Measurements from ENCODE around the gene DSCAML1. TPM values are rescaled to one million over a fixed set of nuclear protein-coding genes. Genes with fewer than 3 reads are reported as not detected.

The DSCAML1 gene
- total RNA-seq, 1 experiment from 2014 or later: 0.90 TPM

GRCh38 chr11:117480221-117480620, 316.8 kb downstream of the DSCAML1 start (continued):
- TF ChIP-seq, protein P1, sequence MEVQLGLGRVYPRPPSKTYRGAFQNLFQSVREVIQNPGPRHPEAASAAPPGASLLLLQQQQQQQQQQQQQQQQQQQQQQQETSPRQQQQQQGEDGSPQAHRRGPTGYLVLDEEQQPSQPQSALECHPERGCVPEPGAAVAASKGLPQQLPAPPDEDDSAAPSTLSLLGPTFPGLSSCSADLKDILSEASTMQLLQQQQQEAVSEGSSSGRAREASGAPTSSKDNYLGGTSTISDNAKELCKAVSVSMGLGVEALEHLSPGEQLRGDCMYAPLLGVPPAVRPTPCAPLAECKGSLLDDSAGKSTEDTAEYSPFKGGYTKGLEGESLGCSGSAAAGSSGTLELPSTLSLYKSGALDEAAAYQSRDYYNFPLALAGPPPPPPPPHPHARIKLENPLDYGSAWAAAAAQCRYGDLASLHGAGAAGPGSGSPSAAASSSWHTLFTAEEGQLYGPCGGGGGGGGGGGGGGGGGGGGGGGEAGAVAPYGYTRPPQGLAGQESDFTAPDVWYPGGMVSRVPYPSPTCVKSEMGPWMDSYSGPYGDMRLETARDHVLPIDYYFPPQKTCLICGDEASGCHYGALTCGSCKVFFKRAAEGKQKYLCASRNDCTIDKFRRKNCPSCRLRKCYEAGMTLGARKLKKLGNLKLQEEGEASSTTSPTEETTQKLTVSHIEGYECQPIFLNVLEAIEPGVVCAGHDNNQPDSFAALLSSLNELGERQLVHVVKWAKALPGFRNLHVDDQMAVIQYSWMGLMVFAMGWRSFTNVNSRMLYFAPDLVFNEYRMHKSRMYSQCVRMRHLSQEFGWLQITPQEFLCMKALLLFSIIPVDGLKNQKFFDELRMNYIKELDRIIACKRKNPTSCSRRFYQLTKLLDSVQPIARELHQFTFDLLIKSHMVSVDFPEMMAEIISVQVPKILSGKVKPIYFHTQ (CRISPR knock-in tag; IDR thresholded peaks at IDR 0.05): no peak

- POLR2A ChIA-PET: no interaction called here
- Mint-ChIP-seq H3K36me3 (no peaks in the 10 kb centered on the region), H3K9me3 (no peaks in the 10 kb centered on the region), H3K4me3 (no peak overlapping the region), H3K27ac (no peak overlapping the region), H3K4me1 (peaks cover 28% of the 10 kb centered on the region), H3K27me3 (ENCODE audit: low read depth) (peaks cover 2% of the 10 kb centered on the region)
- DNase-seq (ENCODE audit: low spot score) (peak; percentile 63), ATAC-seq (peak; percentile 83)
- CTCF ChIA-PET: interaction anchor here (1.0 to 4.2 kb wide), 3 partner anchors 23 to 53 kb away, joined by 3 to 16 read pairs (median 3); no protein-coding TSS in a partner anchor
- TF ChIP-seq KAT7 (CRISPR knock-in tag; IDR thresholded peaks at IDR 0.05; ENCODE audit: borderline replicate concordance) (no peak), ZNF121 (CRISPR knock-in tag; IDR thresholded peaks at IDR 0.05) (peak; percentile 83), USF1 (CRISPR knock-in tag; IDR thresholded peaks at IDR 0.05) (peak; percentile 39; the same call in 1 of the 2 replicates)
These were observed 317.6 kb downstream of the DSCAML1 start for GRCh38 chr11:117479372-117479771.

DNA sequence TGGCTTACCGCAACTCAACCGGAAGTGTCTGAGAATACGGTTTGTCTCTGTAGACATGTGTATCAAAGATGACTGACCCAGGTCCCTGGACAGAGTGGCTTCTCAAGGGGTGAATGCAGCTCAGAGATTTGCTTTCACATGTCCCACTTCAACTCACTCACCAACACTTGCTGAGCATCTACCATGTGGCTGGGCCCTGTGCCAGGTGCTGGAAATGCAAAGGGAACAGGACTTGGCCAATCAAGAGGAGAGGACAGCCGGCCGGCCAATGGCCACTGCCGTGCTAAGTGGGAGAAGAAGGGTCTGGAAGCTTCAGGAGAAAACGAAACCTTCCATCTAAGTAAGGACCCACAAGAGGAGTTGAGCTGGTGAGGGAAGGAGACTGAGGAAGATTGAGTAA, 318.1 kb downstream of the DSCAML1 start:
- ChIA-PET POLR2A (no interaction called here), CTCF (interaction anchor here (1.0 to 4.2 kb wide), 3 partner anchors 23 to 53 kb away, joined by 3 to 16 read pairs (median 3); no protein-coding TSS in a partner anchor)
- Mint-ChIP-seq H3K36me3 (no peaks in the 10 kb centered on the region), H3K27ac (no peak overlapping the region), H3K27me3 (ENCODE audit: low read depth) (peaks cover 2% of the 10 kb centered on the region), H3K9me3 (no peaks in the 10 kb centered on the region), H3K4me1 (peaks cover 28% of the 10 kb centered on the region), H3K4me3 (no peak overlapping the region)
- DNase-seq (ENCODE audit: low spot score) (no peak), ATAC-seq (no peak)
- TF ChIP-seq PRRX2 (CRISPR knock-in tag; IDR thresholded peaks at IDR 0.05) (no peak), IRF2 (CRISPR knock-in tag; IDR thresholded peaks at IDR 0.05; ENCODE audit: borderline replicate concordance, low read depth) (no peak), ZNF396 (CRISPR knock-in tag; IDR thresholded peaks at IDR 0.05; ENCODE audit: borderline replicate concordance) (no peak), USF2 (CRISPR knock-in tag; IDR thresholded peaks at IDR 0.05) (no peak), TCF7 (CRISPR knock-in tag; IDR thresholded peaks at IDR 0.05; ENCODE audit: low read depth) (no peak), ATF6 (CRISPR knock-in tag; IDR thresholded peaks at IDR 0.05) (no peak), ZNF416 (CRISPR knock-in tag; IDR thresholded peaks at IDR 0.05) (no peak), ERG (CRISPR knock-in tag; IDR thresholded peaks at IDR 0.05) (no peak), NR2C2 (CRISPR knock-in tag; IDR thresholded peaks at IDR 0.05) (no peak), FOXP1 (CRISPR knock-in tag; IDR thresholded peaks at IDR 0.05; ENCODE audit: borderline replicate concordance) (no peak), ESRRA (CRISPR knock-in tag; IDR thresholded peaks at IDR 0.05; ENCODE audit: borderline replicate concordance) (no peak)
- TF ChIP-seq, protein P2, sequence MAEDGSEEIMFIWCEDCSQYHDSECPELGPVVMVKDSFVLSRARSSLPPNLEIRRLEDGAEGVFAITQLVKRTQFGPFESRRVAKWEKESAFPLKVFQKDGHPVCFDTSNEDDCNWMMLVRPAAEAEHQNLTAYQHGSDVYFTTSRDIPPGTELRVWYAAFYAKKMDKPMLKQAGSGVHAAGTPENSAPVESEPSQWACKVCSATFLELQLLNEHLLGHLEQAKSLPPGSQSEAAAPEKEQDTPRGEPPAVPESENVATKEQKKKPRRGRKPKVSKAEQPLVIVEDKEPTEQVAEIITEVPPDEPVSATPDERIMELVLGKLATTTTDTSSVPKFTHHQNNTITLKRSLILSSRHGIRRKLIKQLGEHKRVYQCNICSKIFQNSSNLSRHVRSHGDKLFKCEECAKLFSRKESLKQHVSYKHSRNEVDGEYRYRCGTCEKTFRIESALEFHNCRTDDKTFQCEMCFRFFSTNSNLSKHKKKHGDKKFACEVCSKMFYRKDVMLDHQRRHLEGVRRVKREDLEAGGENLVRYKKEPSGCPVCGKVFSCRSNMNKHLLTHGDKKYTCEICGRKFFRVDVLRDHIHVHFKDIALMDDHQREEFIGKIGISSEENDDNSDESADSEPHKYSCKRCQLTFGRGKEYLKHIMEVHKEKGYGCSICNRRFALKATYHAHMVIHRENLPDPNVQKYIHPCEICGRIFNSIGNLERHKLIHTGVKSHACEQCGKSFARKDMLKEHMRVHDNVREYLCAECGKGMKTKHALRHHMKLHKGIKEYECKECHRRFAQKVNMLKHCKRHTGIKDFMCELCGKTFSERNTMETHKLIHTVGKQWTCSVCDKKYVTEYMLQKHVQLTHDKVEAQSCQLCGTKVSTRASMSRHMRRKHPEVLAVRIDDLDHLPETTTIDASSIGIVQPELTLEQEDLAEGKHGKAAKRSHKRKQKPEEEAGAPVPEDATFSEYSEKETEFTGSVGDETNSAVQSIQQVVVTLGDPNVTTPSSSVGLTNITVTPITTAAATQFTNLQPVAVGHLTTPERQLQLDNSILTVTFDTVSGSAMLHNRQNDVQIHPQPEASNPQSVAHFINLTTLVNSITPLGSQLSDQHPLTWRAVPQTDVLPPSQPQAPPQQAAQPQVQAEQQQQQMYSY (CRISPR knock-in tag; IDR thresholded peaks at IDR 0.05): no peak
- TF ChIP-seq, protein P1 (CRISPR knock-in tag; IDR thresholded peaks at IDR 0.05): no peak
- TF ChIP-seq, protein P3, sequence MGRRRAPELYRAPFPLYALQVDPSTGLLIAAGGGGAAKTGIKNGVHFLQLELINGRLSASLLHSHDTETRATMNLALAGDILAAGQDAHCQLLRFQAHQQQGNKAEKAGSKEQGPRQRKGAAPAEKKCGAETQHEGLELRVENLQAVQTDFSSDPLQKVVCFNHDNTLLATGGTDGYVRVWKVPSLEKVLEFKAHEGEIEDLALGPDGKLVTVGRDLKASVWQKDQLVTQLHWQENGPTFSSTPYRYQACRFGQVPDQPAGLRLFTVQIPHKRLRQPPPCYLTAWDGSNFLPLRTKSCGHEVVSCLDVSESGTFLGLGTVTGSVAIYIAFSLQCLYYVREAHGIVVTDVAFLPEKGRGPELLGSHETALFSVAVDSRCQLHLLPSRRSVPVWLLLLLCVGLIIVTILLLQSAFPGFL (CRISPR knock-in tag; IDR thresholded peaks at IDR 0.05; ENCODE audit: borderline replicate concordance): no peak
